HG02840 (cell line): ENCODE measurements around the gene PLB1.

Experiments
- ATAC-seq: cut with Tn5 transposase; IDR thresholded peaks from one replicate; pipeline ENCODE4 v1.9.1; 2021; ENCODE audit warnings: mild to moderate bottlenecking, moderate library complexity, moderate number of reproducible peaks; ENCODE audit not compliant: unreplicated experiment, low FRiP score

Gene PLB1

DNA sequence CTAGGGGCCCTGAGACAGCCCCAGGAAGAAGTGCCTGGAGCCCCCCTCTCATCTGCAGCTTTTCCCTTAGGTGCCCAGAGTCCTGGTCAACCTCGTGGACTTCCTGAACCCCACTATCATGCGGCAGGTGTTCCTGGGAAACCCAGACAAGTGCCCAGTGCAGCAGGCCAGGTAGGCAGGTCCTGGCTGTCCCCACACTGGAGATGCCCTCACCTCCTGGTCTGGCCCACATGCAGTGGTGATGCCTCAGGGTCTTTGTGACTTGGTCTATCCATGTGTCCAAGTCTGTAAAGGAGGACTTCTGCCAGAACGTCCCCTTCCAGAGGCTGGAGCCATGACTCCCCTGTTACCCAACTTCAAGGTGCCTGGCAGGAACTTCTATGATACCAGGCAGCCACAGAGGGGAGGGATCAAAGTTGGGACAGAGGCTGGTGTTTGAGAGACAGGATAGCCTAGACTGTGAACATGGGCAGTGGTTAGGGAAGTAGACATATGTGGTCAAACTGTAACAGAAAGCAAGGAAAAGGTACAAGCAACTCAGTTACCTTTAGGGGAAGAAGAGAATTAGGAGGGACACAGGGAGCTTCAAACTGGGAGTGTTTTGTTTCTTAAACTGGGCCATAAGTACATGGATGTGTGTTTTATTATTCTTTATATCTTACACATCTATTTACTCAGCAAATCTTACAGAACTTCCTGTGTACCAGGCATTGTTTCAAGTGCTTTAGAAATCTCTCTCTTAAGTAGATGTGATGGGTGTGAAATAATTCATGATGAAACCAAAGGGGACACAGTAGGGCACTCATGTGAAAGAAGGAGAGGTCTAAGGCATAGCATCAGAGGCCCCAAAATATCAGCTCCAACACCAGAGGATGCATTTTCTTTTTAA lies 107.1 kb downstream of the PLB1 start:
- no peak for ATAC-seq

DNA sequence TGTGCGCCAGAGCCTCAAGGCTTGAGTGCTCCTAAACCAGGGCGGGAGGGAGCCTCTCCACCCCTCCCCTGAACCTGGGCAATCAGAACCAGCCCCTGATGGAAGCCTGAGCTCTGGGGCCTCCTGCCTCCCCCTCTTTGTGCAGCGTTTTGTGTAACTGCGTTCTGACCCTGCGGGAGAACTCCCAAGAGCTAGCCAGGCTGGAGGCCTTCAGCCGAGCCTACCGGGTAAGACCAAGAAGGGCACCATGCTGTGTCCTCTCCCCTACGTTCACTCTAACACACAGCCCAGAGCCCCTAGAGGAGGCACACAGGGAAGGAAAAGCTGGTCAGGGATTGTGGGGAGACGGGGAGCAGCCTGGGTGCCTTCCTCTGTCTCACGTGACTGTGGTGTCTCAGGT lies 108.0 kb downstream of the PLB1 start:
- ATAC-seq = no peak

DNA sequence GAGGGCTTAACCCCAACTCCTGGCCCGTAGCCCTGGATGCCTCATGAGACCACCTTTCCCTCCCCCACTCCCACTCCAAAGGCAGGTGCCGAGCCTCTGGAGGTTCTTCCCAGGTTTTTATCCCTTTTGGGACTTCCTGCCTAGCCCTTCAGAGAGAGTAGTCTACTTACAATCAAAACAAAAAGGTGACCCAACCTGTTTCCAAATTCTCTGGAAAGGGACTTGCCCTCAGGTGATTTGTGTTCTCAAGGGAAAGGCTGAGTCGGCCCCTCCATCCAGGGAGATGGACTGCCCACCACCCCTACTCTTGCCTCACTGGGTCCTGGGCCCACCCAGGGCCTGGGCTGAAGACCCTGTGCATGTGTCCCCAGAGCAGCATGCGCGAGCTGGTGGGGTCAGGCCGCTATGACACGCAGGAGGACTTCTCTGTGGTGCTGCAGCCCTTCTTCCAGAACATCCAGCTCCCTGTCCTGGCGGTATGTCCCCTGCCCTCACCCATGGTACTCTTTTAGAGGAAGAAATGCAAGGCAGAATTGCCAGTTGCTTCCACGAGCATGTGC lies 108.5 kb downstream of the PLB1 start:
- ATAC-seq = no peak

DNA sequence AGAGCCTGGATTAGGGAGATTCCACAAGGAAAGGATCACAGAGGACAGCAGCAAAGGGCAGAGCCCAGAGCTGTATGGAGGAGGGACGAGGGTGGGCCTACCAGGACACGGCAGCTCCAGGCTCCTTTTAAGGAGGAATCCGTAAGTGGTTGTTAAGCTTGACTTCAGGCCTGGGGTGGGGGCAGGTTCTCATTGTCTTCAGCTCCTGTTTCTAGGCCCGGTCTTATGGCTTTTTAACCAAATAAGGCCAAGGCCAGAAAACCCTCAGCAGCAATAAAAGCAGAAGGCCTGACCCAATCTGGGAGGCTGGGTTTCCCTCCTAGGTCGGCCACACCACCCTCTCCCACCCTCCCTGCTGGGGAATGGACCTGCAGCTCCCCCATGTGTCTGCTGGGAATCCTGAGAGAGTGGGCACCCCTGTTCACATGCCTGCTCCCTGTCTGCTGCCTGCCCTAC lies 111.2 kb downstream of the PLB1 start:
- no peak for ATAC-seq

DNA sequence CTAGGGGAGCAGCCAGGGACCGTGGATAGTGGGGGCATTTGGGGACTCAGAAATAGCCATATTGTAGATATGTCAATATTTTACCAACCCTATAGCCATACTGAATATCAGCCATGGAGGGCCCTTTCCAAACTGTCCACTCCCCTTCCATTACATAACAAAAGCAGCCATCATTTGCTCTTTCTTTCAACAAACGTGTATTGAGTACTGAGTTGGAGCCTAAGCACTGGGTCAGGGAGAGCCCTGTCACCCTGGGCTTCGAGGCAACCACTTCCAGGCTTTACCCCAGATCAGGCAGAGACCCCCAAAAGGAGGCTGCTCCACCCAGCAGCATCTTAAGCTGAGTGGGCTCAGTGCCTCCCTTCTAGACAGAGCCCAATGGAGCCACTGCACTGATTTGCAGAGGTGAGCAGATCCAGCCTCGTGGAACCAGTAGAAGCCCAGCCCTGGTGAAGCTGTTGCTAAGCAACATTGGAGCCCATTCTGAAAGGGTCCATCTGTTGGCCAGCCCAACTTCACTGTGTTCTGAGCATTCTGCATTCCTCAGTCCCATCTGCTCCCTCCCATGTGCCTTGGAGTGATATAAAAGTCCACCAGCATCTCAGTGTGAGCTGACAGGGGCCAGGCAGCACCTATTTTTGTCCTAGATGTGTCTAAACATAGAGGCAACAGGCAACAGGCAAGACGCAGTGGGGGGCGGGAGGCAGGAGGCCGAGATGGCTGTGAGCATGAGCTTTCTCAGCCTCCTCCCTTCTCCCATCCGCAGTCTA lies 112.1 kb downstream of the PLB1 start:
- ATAC-seq = no peak

DNA sequence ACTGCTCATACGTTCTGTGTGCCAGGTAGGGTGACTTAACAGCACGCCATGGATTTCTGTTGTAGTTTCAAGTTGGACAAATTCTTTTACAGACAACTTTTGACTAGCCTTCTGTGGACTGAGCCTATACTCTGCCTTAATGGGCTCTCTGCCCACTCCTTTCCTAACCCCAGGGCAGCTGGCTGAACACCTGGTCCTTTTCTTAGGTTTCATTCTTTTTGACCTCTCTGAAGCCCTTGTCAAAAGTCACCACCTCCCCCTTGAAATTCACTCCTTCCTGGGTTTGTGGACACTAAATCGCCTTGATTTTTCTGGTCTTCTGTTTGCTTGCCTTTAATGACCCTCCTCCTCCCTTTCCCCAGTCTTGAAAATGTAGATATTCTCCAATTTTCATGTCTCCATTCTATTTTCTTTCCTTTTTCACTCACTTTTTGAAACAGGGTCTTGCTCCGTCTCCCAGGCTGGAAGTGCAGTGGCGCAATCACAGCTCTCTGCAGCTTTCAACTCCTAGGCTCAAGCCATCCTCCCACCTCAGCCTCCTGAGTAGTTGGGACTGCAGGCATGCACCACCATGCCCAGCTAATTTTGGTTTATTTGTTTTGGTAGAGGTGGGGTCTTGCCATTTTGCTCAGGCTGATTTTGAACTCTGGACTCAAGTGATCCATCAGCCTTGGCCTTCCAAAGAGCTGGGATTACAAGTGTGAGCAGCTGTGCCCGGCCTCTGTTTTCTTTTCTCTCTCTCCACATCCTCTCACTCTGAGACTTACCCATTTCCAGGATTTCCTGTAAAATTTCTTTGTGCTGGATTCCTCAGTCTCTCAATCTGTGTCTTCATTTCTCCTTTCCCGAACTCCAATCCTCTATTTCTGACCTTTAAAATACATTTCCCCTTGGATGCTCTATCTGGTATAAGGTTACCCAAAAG lies 112.9 kb downstream of the PLB1 start:
- ATAC-seq = no peak

DNA sequence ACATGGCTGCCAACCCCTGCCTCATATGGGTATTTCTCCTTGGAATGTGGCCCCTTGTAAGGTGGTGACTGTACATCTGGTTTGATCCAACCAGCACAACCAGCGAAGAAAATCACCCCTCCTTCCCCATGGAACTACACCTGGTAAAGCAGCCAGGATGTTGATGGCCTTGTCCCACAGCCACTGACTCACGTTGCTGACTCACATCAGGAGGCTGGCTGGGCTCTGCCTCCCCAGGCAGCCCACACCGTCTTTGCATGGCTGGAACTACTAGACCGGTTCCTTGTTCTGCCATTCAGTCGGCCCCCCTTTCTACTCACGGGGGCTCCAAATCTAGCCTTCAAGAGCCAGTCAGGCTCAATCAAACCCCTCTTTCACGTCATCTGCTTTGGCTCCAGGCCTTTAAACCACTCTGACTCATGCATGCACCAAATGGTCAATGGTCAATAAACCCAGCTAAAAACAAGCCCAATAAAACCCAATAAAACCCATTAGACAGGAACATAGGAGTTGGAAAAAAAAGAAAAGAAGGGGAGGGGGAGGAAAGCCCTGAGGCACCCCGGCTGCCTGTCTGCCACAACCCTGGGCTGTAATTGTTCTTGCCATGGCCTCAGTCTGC lies 114.8 kb downstream of the PLB1 start:
- no peak for ATAC-seq

DNA sequence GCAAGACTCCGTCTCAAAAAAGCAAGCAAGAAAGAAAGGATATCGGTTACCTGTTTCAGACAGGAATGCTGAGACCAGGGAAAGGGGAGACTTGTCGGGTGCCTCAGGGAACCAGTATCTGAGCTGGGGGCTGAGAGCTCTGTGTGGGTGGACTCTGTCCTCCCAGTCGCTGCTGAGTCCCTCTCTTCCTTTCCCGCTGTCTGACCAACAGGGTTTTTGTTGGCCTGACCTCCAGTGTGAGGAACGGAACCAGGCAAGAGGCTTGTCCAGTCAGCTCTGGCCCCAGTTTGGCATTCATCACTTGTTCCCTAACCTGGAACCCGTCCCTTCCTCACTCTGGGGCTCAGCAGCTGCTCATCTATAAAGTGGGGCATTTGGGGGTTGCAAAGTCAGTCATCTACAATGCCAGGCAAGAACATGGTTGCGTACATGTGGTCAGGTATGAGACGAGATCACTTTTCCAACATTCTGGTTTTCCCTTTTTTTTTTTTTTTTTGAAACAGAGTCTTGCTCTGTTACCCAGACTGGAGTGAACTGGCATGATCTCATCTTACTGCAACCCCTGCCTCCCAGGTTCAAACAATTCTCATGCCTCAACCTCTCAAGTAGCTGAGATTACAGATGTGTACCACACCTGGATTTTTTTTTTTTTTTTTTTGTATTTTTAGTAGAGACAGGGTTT lies 116.4 kb downstream of the PLB1 start:
- no peak for ATAC-seq

DNA sequence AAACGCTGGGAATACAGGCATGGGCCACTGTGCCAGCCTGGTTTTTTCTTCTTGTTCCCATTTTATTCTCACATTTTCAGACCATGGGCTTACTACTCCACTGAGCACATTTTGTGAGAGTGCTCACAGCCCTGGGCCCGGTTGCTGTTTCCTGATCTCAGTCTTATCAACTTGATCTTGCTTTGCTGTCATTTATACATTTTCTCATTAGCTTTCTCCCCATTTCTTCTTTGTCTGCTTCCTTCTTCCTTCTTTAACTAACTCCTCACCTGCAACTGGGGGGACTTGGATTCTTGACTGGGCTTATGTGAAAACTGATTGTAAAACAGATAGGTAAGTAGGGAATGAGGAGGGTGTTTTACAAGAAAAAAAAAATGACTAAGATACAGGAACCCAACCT lies 117.3 kb downstream of the PLB1 start:
- ATAC-seq = no peak

DNA sequence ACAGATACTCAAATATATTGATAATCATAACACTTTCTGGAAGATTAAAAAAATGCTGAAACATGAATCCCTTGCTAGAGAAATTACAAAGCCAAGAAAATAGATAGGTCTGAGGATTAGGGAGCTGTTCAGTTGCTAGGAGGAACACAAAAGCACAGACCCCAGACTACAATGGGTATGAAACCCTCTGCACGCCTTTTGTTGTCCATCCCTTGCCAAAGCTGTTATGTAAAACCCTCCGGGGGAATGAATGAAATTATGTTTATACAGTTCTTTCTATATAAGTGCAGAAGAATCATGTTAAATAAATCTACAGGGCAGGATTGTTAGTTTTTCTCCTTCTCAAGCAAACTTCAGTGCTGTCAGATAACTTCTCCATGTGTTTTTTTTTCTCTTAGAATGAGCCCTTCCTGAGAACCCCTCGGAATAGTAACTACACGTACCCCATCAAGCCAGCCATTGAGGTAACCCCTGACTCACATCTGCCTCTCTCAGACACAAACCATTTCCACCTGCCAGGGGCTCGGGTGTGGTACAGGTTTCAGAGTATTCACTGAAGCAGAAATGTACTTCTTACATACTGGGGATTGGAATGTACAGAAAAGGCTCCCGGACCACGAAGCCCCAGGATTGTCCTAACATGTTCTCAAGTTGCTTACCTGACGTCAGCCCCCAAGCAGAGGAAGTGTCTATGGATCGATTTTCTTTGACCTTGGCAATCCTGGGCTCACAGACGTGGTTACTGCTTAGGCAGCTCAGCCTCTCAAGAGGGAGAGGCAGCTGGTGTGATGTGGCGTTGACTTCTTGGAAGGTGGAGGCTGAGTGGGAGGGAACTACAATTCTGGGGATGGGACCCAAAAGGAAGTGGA lies 118.0 kb downstream of the PLB1 start:
- ATAC-seq = no peak

DNA sequence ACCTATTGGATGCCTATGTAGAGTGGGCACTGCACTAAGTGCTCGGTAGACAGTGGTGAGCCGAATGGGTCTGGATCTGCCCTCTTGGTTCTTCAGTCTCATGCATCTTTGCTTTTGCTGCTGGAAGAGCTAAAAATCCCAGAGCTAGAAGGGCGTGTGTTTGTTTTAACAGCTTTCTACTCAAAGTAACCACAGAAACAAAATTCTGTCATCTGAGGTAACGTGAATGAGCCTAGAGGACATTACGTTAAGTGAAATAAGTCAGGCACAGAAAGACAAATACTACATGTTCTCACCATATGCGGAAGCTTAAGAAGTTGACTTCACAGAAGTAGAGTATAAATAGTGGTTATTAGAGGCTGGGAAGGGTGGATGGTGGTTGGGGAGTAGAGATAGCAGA lies 119.8 kb downstream of the PLB1 start:
- no peak for ATAC-seq

DNA sequence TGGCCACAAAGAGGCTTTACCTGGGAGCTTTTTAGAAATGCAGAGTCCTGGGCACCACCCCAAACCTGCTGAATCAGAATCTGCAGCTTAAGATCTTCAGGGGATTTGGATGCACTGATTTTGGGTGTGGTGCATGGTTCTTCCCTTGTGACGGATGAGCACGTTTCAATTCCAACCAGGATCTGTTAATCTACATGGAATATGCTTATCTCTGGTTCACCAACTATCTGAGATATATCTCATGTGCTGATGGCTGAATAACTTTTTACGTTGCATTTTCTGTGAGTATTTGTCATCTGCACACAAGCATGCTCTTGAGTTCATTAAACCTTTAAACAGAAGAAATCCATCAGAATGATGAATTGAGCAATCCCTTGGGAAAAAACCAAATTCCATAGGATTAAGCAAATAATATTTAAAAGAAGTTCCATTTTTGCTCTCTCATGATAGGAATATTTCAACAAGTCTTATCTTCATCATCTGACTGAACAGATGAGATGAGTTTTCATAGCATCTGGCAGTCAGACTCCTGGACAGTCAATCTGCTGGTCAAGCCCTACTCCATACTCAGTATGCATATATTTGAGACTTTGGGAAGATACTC lies 120.6 kb downstream of the PLB1 start:
- no peak for ATAC-seq

DNA sequence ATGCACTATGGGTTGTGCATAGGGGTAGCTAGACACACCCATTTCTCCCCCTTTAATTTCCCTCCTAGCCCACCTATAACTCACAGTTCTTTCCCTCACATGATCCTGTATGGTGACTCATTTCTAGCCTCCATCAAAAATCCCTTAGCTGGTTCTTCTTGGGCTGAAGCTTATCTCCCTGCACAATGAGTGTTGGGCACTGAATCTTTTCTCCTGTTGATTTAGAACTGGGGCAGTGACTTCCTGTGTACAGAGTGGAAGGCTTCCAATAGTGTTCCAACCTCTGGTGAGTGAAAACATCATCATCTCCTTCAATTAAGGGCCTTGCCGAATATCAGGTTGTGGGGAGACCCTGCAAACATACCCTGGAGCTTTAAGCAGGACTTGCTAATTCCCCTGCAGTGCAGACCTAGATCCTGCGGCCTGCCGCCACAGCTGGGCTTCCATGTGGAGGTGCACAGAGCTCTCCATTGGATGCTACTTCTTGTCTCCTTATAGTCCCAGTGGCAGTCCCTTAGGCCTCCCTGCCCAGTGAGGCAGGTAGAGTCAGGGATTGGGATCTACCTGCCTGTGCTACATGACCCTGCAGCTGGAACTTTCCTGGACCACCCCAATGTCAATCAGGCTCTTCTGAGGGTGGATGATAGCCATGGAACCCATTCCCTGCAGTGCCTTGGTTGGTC lies 121.8 kb downstream of the PLB1 start:
- no peak for ATAC-seq

DNA sequence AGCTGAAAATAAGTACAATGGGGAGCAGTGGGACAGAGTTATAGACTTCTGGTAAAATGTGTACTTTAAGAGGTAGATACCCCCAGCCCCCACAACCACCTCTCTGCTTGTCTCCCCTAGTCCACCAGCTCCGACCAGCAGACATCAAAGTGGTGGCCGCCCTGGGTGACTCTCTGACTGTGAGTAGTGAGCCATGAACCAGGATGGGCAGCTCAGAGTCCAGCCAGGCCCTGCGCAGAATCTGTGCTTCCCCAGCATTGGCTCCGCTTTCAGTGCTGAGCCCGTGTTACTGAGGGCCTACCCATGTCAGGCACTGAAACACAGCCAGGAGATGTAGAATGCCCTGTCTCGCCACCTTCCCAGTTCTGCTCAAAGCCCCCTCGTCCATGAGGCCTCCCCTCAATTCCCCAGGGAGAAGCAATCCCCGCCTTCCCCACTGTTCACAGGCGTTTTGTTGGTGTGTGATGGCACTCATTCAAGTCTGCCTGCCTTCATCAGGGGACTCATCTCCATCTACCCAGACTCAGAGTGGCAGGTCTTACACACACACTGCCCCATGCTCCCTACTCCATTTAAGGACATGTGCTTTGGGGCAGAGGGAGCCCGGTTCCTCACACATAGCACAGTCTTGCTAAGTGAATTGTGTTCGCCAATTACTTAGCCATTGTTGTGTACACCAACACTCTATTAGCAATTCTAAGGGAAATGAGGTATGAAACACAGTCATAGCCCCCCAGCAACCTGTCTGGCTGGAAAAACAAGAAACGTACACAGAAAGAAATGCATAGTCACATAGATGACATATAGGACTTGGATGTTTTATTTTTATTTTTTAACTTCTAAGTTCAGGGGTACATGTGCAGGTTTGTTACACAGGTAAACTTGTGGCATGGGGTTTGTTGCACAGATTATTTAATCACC lies 122.6 kb downstream of the PLB1 start:
- ATAC-seq = no peak

DNA sequence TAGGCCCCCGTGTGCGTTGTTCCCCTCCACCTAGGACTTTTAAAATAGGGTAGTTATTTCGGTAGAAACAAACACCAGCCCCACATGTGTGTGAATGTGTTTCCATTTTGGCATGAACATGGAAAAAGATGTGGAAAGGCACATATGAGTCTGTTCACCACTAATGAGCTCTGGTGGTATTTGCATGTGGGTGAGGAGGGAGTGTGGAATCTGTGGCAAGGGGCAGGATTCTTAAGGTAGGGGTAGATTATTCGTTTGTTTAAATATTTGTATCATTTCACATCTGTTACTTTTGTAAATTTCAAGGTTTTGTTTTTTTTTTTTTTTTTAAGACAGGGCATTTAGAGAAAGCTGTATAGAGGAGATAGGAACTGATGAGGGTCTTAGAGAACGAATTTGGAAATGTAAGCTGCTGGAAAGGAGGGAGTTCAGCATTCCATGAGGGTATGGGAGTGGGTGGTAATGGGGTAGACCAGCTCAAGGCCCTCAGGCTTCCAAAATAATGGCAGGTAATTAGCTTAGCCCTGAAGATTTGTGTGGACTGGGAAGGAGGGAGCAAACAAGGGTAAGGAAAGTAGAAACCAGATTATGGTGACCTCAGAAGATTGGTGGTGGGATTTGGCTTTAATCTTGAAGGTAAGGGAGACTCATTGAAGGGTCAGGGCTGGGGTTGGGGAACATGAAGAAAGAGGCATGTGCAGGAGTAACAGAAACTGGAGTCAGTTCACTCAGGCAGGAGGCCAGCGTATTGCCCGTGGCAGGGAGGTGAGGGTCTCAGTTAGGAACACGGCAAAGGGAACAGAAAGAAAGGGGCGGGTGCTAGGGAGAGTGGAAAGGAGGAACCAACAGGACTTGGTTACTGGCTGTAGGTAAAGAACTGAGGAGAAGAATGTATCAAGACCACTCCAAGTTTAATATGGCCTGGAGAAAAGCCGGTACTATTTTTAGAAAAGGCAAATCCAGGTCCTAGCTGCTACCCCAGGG lies 123.6 kb downstream of the PLB1 start:
- ATAC-seq = no peak
